ENCODE results near the gene EVA1C.
A peak's percentile ranks its signal among the peaks of the same experiment; 100 is the strongest.
"Not testable (repeated sequence)": the region's sequence is repeated elsewhere in the genome, so short reads cannot be mapped to it uniquely, and the experiment has no call there.

The EVA1C gene

GRCh38 chr21:32426592-32427051, 14.1 kb downstream of the EVA1C start:
- POLR2A ChIA-PET (ENCODE audit: low non-redundant PET): interaction anchor here (0.6 kb wide), 1 partner anchor 15 kb away, joined by 3 read pairs; no protein-coding TSS in a partner anchor
- DNase-seq (ENCODE audit: low spot score): peak; percentile 41
- H3K27ac ChIP-seq: peak overlapping the region; percentile 98
- no peak for TF ChIP-seq CTCF (conservative IDR thresholded peaks at IDR 0.05; ENCODE audit: low read depth)
- CTCF ChIA-PET: no interaction called here

GRCh38 chr21:32427958-32428623, 15.6 kb downstream of the EVA1C start:
- DNase-seq (ENCODE audit: low spot score): no peak
- ChIA-PET CTCF (no interaction called here), POLR2A (ENCODE audit: low non-redundant PET) (no interaction called here)
- H3K27ac ChIP-seq: peak overlapping the region; percentile 98
- TF ChIP-seq CTCF (conservative IDR thresholded peaks at IDR 0.05; ENCODE audit: low read depth): no peak

GRCh38 chr21:32432982-32433660, 20.6 kb downstream of the EVA1C start:
- H3K27ac ChIP-seq: peak overlapping the region; percentile 27; the same call in 1 of the 2 replicates

GRCh38 chr21:32437729-32438128, 25.2 kb downstream of the EVA1C start:
- CTCF ChIA-PET: no interaction called here
- peak overlapping the region; percentile 3; the same call in 1 of the 2 replicates for H3K27ac ChIP-seq

More at GRCh38 chr21:32432982-32433660, 20.6 kb downstream of the EVA1C start:
- CTCF ChIA-PET; POLR2A ChIA-PET (ENCODE audit: low non-redundant PET); DNase-seq (ENCODE audit: low spot score): not testable (repeated sequence)

GRCh38 chr21:32442566-32443318, 30.2 kb downstream of the EVA1C start:
- peak; percentile 65 for DNase-seq (ENCODE audit: low spot score)
- H3K27ac ChIP-seq: peak overlapping the region; percentile 96
- ChIA-PET CTCF (no interaction called here), POLR2A (ENCODE audit: low non-redundant PET) (no interaction called here)
- TF ChIP-seq CTCF (conservative IDR thresholded peaks at IDR 0.05; ENCODE audit: low read depth): no peak

More at GRCh38 chr21:32437729-32438128, 25.2 kb downstream of the EVA1C start:
- no peak for DNase-seq (ENCODE audit: low spot score)
- POLR2A ChIA-PET (ENCODE audit: low non-redundant PET): no interaction called here
- TF ChIP-seq CTCF (conservative IDR thresholded peaks at IDR 0.05; ENCODE audit: low read depth): no peak

GRCh38 chr21:32445101-32445500, 32.6 kb downstream of the EVA1C start:
- no peak for TF ChIP-seq CTCF (conservative IDR thresholded peaks at IDR 0.05; ENCODE audit: low read depth)
- H3K27ac ChIP-seq: no peak overlapping the region
- CTCF ChIA-PET: no interaction called here
- no peak for DNase-seq (ENCODE audit: low spot score)
- POLR2A ChIA-PET (ENCODE audit: low non-redundant PET): no interaction called here

GRCh38 chr21:32446440-32446839, 33.9 kb downstream of the EVA1C start:
- POLR2A ChIA-PET (ENCODE audit: low non-redundant PET); CTCF ChIA-PET; DNase-seq (ENCODE audit: low spot score): not testable (repeated sequence)
- H3K27ac ChIP-seq: peak overlapping the region; percentile 59

Measured in RWPE1 (cell line).